Stimulated activated CD4-positive, alpha-beta T cell treated with anti-CD3 and anti-CD28 coated beads, Interleukin-2, amount 100 ng/mL, for 4 hours (primary cell): Measurements from ENCODE around the gene TIGD3.

Experiments used
- DNase-seq: peaks from one replicate; pipeline ENCODE4 v3.0.0-alpha.2; 2020; ENCODE audit warnings: low read depth

Gene TIGD3

GRCh38 chr11:65354265-65355012 is at the start of gene TIGD3:
Gene TIGD3 (plus strand): TSS chr11:65354751. CDS start chr11:65355809, 1,058 bp downstream.
- peak; percentile 95 for DNase-seq

GRCh38 chr11:65305501-65306268 is 48.9 kb upstream of the TIGD3 start:
- DNase-seq = no peak

GRCh38 chr11:65307298-65308229 is 47.0 kb upstream of the TIGD3 start:
- DNase-seq = no peak

- no peak for DNase-seq
These were observed 46.2 kb upstream of the TIGD3 start for GRCh38 chr11:65308281-65308891.

- no peak for DNase-seq
These were observed 45.5 kb upstream of the TIGD3 start for GRCh38 chr11:65309006-65309405.

GRCh38 chr11:65310215-65310614 is 44.3 kb upstream of the TIGD3 start:
- DNase-seq = no peak

- no peak for DNase-seq
These were observed 43.8 kb upstream of the TIGD3 start for GRCh38 chr11:65310736-65311135.

GRCh38 chr11:65311170-65311678 is 43.3 kb upstream of the TIGD3 start:
- DNase-seq = no peak

- peak; percentile 60 for DNase-seq
These were observed 39.9 kb upstream of the TIGD3 start, which contains the start of gene CDC42EP2 for GRCh38 chr11:65314501-65315203. Gene CDC42EP2 (plus strand): TSS chr11:65314866. CDS start chr11:65320899, 6,033 bp downstream.

- peak; percentile 72 for DNase-seq
These were observed 39.2 kb upstream of the TIGD3 start for GRCh38 chr11:65315204-65315865.

- no peak for DNase-seq
These were observed 38.7 kb upstream of the TIGD3 start for GRCh38 chr11:65315866-65316226.

- no peak for DNase-seq
These were observed 38.1 kb upstream of the TIGD3 start for GRCh38 chr11:65316227-65317024.

- DNase-seq = no peak
These were observed 37.3 kb upstream of the TIGD3 start for GRCh38 chr11:65317025-65317786.

GRCh38 chr11:65320386-65321075 is 34.0 kb upstream of the TIGD3 start:
- no peak for DNase-seq

- no peak for DNase-seq
These were observed 33.5 kb upstream of the TIGD3 start for GRCh38 chr11:65321076-65321475.

GRCh38 chr11:65321828-65322485 is 32.6 kb upstream of the TIGD3 start:
- DNase-seq = no peak

GRCh38 chr11:65323813-65324212 is 30.7 kb upstream of the TIGD3 start:
- no peak for DNase-seq

GRCh38 chr11:65325435-65325834 is 29.1 kb upstream of the TIGD3 start:
- DNase-seq = no peak
